ENCODE results near the gene EHBP1. TPM values are rescaled to one million over a fixed set of nuclear protein-coding genes. Genes with fewer than 3 reads are reported as not detected.
A peak's percentile ranks its signal among the peaks of the same experiment; 100 is the strongest.

Gene EHBP1
- total and polyA plus RNA-seq, 2 donors (not counting 1 experiment from before 2014, with no cell fraction given): 129 to 191 TPM

DNA sequence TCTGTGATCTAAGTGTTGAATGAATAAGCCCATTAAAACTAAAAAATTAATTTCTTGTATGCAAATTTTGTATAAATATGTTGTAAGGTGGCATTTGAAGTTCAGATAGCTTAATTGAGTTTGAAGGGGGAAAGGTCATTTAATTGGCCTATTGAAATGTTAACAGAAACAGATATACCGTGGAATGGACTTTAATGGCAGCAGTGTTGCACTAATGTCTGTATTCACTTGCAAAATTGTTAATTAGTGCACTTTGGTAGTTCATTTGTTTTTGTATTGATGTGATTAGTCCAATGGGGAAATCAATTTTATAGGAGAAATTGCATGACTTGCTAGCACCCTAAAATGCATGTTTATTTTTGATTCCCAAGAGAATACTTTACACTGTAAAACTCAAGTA lies 303.3 kb downstream of the EHBP1 start:
- no peak overlapping the region for H2AFZ ChIP-seq (ENCODE audit: low read length)
- H3K79me2 ChIP-seq (ENCODE audit: control insufficient read depth, insufficient read depth, low read length): no peaks in the 10 kb centered on the region
- no peak overlapping the region for H3K4me3 ChIP-seq (replicated peaks in 1 of 4; ENCODE audit: control extremely low read depth in 1 of 4, insufficient read depth in 1 of 4, low read depth in 3 of 4, low read length in 4 of 4)
- DNase-seq (ENCODE audit: low read depth in 2 of 2): no peak
- H3K4me1 ChIP-seq (ENCODE audit: control insufficient read depth, extremely low read depth, insufficient read depth, low read length): no peaks in the 10 kb centered on the region
- H3K4me2 ChIP-seq (ENCODE audit: extremely low read depth, insufficient read depth, low read length): no peak overlapping the region
- H4K20me1 ChIP-seq (ENCODE audit: control insufficient read depth, extremely low read depth, insufficient read depth, low read length): no peaks in the 10 kb centered on the region
- peaks cover 2% of the 10 kb centered on the region for H3K36me3 ChIP-seq (ENCODE audit: control insufficient read depth, insufficient read depth, low read length)
- TF ChIP-seq EZH2 (IDR thresholded peaks at IDR 0.05; ENCODE audit: low read length, missing control alignments): no peak
- TF ChIP-seq, protein P1, sequence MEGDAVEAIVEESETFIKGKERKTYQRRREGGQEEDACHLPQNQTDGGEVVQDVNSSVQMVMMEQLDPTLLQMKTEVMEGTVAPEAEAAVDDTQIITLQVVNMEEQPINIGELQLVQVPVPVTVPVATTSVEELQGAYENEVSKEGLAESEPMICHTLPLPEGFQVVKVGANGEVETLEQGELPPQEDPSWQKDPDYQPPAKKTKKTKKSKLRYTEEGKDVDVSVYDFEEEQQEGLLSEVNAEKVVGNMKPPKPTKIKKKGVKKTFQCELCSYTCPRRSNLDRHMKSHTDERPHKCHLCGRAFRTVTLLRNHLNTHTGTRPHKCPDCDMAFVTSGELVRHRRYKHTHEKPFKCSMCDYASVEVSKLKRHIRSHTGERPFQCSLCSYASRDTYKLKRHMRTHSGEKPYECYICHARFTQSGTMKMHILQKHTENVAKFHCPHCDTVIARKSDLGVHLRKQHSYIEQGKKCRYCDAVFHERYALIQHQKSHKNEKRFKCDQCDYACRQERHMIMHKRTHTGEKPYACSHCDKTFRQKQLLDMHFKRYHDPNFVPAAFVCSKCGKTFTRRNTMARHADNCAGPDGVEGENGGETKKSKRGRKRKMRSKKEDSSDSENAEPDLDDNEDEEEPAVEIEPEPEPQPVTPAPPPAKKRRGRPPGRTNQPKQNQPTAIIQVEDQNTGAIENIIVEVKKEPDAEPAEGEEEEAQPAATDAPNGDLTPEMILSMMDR (conservative IDR thresholded peaks at IDR 0.05 in 1 of 2, IDR thresholded peaks at IDR 0.05 in 1 of 2; ENCODE audit: low read depth in 1 of 2, low read length in 2 of 2): no peak
- no peaks in the 10 kb centered on the region for H3K9me3 ChIP-seq (ENCODE audit: control insufficient read depth, insufficient read depth, low read depth, low read length)
- H3K27me3 ChIP-seq (ENCODE audit: control insufficient read depth, insufficient read depth, low read length): no peaks in the 10 kb centered on the region
- no peak overlapping the region for H3K27ac ChIP-seq (ENCODE audit: insufficient read depth, low read length)
- H3K9ac ChIP-seq (ENCODE audit: insufficient read depth, low read length): no peak overlapping the region

DNA sequence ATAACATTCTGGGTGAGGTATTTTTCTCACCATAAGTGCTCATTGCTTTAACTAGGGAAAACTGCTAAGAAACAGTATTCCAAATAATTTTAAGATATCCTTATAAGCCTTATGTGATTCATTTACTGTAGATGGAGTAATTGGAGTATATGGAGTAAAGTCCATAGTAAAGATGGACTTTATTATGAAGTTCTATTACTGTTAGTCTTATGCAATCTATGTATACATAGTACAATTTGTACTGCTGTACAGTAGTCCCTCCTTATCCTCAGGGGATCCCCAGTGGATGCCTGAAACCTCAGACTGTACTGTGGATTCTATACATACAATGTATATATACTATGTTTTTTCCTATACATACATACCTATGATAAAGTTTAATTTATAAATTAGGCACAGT lies 304.0 kb downstream of the EHBP1 start:
- Histone ChIP-seq H3K27me3 (ENCODE audit: control insufficient read depth, insufficient read depth, low read length) (no peaks in the 10 kb centered on the region), H3K79me2 (ENCODE audit: control insufficient read depth, insufficient read depth, low read length) (no peaks in the 10 kb centered on the region), H3K4me2 (ENCODE audit: extremely low read depth, insufficient read depth, low read length) (no peak overlapping the region), H3K27ac (ENCODE audit: insufficient read depth, low read length) (no peak overlapping the region), H3K4me3 (replicated peaks in 1 of 4; ENCODE audit: control extremely low read depth in 1 of 4, insufficient read depth in 1 of 4, low read depth in 3 of 4, low read length in 4 of 4) (no peak overlapping the region), H3K4me1 (ENCODE audit: control insufficient read depth, extremely low read depth, insufficient read depth, low read length) (no peaks in the 10 kb centered on the region), H2AFZ (ENCODE audit: low read length) (no peak overlapping the region), H4K20me1 (ENCODE audit: control insufficient read depth, extremely low read depth, insufficient read depth, low read length) (no peaks in the 10 kb centered on the region), H3K36me3 (ENCODE audit: control insufficient read depth, insufficient read depth, low read length) (peaks cover 2% of the 10 kb centered on the region), H3K9me3 (ENCODE audit: control insufficient read depth, insufficient read depth, low read depth, low read length) (no peaks in the 10 kb centered on the region), H3K9ac (ENCODE audit: insufficient read depth, low read length) (no peak overlapping the region)
- DNase-seq (ENCODE audit: low read depth in 2 of 2): no peak
- TF ChIP-seq, protein P1 (conservative IDR thresholded peaks at IDR 0.05 in 1 of 2, IDR thresholded peaks at IDR 0.05 in 1 of 2; ENCODE audit: low read depth in 1 of 2, low read length in 2 of 2): no peak
- no peak for TF ChIP-seq EZH2 (IDR thresholded peaks at IDR 0.05; ENCODE audit: low read length, missing control alignments)

DNA sequence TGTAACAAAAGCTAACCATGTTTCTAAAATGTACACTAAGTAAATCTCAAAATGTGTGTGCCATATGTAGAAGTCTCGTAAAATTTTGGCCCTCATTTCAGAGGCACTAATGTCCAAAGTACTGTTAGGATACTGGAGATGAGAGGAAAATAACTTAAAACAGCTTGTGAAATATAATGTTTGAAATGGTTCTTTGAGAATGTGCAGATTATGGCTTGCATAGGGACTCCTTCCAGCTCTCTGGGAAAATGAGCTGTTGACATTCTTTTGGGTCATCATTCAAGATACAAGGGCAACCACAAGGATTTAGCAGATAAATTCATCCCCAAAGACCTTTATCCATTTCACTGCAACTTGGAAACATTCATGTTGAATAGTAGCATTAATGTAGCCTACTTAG lies 307.0 kb downstream of the EHBP1 start:
- no peaks in the 10 kb centered on the region for H3K4me1 ChIP-seq (ENCODE audit: control insufficient read depth, extremely low read depth, insufficient read depth, low read length)
- DNase-seq (ENCODE audit: low read depth in 2 of 2): peak; percentile 28 to 50
- H3K4me3 ChIP-seq (replicated peaks in 1 of 4; ENCODE audit: control extremely low read depth in 1 of 4, insufficient read depth in 1 of 4, low read depth in 3 of 4, low read length in 4 of 4): no peak overlapping the region
- H3K4me2 ChIP-seq (ENCODE audit: extremely low read depth, insufficient read depth, low read length): no peak overlapping the region
- H3K9ac ChIP-seq (ENCODE audit: insufficient read depth, low read length): no peak overlapping the region
- no peak overlapping the region for H2AFZ ChIP-seq (ENCODE audit: low read length)
- H3K36me3 ChIP-seq (ENCODE audit: control insufficient read depth, insufficient read depth, low read length): peaks cover 2% of the 10 kb centered on the region
- no peaks in the 10 kb centered on the region for H3K27me3 ChIP-seq (ENCODE audit: control insufficient read depth, insufficient read depth, low read length)
- H4K20me1 ChIP-seq (ENCODE audit: control insufficient read depth, extremely low read depth, insufficient read depth, low read length): no peaks in the 10 kb centered on the region
- H3K79me2 ChIP-seq (ENCODE audit: control insufficient read depth, insufficient read depth, low read length): no peaks in the 10 kb centered on the region
- H3K27ac ChIP-seq (ENCODE audit: insufficient read depth, low read length): no peak overlapping the region
- TF ChIP-seq EZH2 (IDR thresholded peaks at IDR 0.05; ENCODE audit: low read length, missing control alignments): no peak
- TF ChIP-seq, protein P1 (conservative IDR thresholded peaks at IDR 0.05 in 1 of 2, IDR thresholded peaks at IDR 0.05 in 1 of 2; ENCODE audit: low read depth in 1 of 2, low read length in 2 of 2): no peak
- no peaks in the 10 kb centered on the region for H3K9me3 ChIP-seq (ENCODE audit: control insufficient read depth, insufficient read depth, low read depth, low read length)

All from fibroblast of lung (primary cell).